NCI-H748 (cell line): ENCODE data around the gene TMEM43.
A peak's percentile ranks its signal among the peaks of the same experiment; 100 is the strongest.
"Not testable (repeated sequence)": the region's sequence is repeated elsewhere in the genome, so short reads cannot be mapped to it uniquely, and the experiment has no call there.

ENCODE experiments used
- DNase-seq: peaks from one replicate; lab custom pipeline; 2025; ENCODE audit not compliant: unreplicated experiment; lab: John Stamatoyannopoulos, UW

The TMEM43 gene, protein sequence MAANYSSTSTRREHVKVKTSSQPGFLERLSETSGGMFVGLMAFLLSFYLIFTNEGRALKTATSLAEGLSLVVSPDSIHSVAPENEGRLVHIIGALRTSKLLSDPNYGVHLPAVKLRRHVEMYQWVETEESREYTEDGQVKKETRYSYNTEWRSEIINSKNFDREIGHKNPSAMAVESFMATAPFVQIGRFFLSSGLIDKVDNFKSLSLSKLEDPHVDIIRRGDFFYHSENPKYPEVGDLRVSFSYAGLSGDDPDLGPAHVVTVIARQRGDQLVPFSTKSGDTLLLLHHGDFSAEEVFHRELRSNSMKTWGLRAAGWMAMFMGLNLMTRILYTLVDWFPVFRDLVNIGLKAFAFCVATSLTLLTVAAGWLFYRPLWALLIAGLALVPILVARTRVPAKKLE

DNA sequence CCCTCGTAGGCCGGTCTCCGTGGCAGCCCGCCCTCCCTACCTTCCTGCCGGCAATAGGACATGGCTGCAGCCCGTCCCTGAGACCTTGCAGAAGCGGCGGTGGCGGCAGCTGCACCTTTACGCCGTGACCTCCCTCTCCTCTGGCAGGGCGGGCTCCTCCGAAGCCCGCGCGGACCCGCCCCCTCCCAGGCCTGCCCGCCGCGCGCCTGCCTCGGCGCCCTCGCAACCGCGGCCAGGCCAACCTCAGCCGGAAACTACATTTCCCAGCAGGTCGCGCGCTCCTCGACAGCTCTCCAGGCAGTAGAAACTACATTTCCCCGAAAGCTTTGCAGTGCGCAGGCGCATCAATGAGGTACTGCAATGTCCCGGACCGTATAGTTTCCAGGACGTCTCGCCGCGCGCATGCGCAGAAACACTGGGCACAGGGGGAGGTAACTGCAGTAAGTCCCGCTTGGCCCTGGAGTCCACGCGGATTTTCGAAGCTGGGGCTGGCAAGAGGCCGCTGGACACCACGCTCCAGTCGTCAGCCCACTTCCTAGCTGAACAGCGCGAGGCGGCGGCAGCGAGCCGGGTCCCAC, at the start of gene TMEM43, which contains the start of gene CHCHD4:
Gene TMEM43 (plus strand): TSS at position 438 of the 578 bp plus-strand sequence. CDS start 142 bp downstream, outside the sequence.
Gene CHCHD4 (minus strand): TSS at position 256 of the 578 bp plus-strand sequence. CDS start 194 bp downstream, at position 62.
- DNase-seq = peak; percentile 97

DNA sequence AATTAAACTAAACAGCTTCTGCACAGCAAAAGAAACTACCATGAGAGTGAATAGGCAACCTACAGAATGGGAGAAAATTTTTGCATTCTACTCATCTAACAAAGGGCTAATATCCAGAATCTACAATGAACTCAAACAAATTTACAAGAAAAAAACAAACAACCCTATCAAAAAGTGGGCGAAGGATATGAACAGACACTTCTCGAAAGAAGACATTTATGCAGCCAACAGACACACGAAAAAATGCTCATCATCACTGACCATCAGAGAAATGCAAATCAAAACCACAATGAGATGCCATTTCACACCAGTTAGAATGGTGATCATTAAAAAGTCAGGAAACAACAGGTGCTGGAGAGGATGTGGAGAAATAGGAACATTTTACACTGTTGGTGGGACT, 49.6 kb upstream of the TMEM43 start:
- not testable (repeated sequence) for DNase-seq

DNA sequence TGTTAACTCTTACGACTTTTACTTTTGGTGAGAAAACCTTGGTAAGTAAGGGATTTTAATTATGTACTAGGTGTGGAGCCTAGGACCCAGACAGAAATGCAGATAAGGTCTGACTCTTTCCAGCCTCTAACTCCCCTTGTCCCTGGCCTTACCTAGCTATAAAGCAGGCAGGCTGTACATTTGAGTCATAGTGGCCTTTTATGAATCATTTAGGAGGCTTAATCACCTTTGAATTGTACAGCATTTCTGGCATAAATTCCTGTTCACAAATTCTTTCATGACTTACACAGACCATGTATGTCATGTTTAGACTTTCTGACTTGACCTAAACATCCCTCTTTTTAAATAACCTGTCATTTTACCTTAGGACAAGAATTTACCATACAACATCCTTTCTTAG, 47.5 kb upstream of the TMEM43 start:
- no peak for DNase-seq

DNA sequence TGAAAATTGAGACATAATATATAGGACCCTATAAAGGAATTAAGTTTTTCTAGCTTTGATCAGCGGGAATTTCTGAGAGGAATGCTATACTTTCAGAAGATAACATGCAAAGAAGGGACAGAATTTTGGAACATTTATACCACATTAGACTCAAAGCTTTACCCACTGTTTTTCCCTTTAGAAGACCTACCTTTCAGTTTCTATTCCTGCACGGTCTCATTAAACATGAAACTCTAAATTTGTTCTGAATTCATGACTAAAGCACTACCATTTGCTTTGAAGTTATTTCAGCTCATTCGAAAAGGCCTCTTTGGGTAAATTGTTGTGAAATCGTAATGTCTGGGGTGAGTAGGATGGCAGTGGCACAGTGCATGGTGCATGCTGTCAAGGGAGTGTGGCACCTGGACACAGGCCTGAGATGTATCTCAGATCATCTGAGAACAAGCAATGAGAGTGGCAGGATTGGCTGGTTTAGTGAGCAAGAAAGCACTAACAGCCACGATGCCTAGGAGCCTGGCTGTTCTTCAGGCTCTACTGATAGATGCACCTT, 42.7 kb upstream of the TMEM43 start:
- DNase-seq = no peak

DNA sequence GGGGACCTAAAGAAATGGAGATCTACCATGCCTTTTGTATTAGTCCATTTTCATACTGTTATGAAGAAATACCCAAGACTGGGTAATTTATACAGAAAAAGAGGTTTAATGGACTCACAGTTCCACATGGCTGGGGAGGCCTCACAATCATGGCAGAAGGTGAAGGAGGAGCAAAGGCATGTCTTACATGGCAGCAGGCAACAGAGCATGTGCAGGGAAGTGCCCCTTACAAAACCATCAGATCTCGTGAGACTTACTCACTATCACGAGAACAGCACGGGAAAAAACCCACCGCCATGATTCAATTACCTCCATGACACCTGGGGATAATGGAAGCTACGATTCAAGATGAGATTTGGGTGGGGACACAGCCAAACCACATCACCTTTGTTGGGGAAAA, 37.4 kb upstream of the TMEM43 start:
- not testable (repeated sequence) for DNase-seq

DNA sequence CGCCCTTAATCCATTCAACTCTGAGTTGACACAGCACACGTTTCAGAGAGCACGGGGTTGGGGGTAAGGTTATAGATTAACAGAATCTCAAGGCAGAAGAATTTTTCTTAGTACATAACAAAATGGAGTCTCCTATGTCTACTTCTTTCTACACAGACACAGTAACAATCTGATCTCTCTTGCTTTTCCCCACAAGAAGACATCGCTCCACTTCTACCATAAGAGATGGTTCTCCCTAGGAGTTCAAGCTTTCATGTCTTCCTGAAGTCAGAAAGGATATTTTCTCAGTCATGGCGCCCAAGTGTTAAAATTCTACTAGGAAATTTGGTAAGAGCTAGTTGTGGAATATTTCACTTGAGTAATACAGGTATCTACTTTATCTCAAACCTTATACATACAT, 32.9 kb upstream of the TMEM43 start:
- not testable (repeated sequence) for DNase-seq

DNA sequence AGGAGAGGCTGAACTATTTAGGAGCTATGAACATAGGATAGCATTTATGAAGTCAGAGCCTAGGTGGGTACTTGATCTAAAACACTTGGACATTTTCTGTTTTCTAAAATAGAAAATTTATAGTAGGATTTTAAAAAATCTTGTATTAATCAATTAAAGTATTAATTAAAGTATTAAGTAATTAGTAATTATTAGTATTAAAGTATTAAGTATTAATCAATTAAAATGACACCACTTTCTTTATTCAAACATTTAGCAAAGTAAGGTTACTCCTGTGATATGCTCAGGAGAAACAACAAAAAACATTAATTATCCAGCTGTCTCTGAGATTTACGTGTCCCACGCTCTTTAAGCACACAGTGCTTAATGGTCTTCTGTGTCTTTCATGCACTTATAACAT, 32.4 kb upstream of the TMEM43 start:
- no peak for DNase-seq

DNA sequence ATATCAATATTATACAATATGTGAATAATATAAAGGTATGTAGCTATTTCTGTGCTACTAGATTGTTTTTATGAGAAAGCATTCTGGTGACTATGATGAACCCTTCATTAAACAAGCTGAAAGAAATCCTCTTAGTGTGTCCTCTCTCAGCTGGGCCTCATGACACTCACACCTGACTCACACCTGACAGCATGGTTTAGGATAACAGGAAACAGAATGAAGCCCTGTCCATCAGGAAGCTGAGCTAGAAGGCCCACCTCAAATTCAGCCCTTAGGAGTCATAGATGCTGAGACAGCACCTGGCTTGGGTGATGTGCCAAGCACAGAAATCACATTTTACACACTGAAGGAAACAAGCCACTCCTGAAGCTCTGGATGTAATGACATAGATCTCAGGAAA, 31.0 kb upstream of the TMEM43 start:
- no peak for DNase-seq

DNA sequence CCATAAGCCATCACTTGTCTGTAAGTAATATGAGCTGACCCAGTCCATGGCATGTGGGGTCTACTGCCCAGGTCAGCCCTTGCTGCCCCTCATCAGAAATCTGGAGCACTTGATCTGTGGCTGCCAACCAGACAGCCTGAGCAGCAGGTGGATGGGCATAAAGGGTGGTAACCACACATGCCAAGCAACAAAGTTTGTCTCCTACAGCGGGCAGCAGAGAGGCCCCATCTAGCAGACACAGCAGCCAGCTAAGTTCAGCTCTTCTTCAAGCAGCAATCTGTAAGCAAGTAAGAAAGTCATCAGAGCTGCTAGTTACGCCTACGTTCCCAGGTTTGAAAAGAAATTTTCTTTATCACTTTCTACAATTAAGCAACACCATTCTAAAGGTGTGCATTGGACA, 28.1 kb upstream of the TMEM43 start:
- no peak for DNase-seq

DNA sequence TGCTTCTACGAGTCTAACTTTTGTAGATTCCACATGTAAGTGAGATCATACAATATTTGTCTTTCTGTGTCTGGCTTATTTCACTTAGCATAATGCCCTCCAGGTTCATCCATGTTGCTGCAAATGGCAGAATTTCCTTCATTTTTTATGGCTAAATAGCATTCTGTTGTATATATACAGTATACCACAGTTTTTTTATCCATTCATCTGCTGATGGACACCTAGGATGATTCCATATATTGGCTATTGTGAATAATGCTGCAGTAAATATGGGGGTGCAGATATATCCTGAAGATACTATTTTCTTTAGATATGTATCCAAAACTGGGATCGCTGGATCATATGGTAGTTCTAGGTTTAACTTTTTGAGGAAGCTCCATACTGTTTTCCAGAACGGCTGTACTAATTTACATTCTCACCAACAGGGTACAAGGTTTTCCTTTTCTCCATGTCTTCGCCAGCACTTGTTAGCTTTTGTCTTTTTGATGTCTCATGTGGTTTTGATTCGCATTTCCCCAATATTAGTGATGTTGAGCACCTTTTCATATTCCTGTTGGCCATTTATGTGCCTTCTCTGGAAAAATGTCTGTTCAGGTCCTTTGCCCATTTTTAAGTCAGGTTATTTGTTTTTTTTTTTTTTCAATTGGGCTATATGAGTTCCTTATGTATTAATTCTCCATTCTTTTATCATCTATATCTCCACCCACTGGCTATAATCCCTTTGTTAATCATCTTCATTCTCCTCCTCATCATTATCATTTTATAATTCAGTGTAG, 27.0 kb upstream of the TMEM43 start:
- no peak for DNase-seq

DNA sequence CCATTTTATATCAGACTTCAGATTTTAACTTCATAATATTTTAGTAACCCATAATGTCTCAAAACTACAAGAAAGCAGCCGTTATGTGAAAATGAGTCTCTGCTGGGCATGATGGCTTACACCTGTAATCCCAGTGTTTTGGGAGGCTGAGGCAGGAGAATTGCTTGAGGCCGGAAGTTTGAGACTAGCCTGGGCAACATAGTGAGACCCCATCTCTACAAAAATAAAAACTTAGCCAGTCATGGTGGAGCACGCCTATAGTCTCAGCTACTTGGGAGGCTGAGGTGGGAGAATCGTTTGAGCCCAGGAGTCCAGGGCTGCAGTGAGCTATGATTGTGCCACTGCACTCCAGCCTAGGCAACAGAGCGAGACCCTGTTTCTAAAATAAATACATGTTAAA, 15.0 kb upstream of the TMEM43 start:
- not testable (repeated sequence) for DNase-seq

DNA sequence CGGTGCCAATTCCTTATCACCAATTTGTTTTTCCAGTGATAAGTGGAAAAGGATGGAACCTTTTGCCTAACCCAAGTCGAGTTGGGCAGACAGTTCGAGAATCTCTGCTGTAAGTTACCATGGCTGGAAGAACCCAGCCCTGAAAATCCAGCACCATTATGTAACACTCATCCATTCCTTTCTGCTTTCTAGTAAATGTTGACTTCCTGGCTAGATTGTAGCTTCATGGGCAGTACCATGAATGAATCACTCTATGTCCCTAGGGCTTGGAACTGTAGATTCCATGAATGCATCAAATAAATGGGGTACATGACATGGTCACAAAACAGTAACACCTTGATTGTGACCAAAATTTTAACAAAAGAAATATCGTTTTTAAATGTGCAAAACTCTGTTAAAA, 14.2 kb upstream of the TMEM43 start:
- DNase-seq = no peak

DNA sequence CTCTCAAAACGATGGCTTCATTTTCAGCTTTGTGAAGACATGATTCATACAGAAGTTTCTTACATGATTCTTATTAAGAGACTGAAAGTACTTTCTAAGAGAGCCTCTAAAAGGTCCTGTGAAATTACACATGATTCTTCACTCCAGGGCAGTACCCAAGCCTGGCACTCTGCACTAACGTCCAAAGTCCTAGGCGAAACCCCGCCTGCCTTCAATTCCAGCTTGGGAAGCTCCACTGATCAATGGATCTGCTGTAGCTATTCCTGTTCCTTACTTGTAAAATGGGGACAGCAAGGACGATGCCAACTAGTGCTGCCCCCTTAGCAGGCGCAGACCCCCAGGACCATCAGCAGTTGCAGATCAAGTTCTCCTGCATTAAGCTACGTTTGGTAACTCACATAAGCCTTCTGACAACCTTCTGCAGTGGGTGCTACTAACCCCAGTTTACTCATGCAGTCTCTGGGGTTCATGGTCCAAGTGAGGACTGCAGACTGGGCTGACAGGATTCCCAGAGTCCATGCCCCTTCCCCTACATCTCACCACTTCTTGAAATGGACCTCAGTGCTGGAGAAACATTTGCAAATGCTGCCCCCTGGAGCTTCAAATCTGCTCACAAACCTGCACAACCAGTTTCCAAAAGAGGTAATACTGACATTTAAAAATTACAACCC, 10.8 kb upstream of the TMEM43 start:
- peak; percentile 18 for DNase-seq

DNA sequence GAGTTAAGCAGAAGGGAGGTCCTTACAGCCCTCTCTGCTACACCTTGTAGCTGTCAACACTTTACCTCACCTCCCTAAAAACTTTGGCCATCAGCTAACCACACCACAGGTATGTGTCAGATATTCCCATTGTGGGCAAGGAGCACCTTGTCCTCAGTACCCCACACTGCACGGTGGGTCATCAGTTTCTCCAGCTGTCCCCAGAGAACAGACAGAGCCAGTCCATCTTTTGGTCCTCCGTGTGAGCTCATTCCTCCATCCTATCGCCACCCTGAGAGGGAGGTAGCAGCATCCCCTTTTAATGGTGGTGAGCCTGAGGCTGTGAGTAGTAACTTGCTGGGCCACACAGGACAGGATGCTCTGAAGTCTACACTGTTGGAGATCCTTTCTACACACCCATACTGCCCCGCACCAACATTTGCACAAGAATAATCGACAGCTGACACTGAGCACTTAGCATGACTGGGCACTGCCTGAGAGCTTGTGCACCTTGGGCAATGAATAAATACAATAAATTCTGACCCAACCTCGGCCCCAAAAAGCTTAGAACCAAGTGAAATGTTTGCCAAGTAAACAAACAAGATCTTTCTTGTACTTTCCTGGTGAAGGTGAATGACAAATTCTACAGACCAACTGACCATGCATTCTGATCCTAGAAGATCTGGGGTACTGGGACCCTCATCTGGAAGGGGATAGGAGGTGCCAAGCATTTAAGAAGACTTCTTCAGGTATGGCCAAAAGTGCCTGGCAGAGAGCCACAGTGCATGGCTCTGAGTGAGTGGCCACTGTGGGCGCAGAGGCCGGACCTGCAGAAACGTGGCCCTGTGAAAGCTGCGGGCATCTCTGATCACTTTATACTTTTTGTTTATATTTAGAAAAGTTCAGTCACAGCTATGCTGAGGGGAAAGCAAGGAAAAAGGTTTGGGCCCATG, 7.1 kb upstream of the TMEM43 start:
- no peak for DNase-seq

DNA sequence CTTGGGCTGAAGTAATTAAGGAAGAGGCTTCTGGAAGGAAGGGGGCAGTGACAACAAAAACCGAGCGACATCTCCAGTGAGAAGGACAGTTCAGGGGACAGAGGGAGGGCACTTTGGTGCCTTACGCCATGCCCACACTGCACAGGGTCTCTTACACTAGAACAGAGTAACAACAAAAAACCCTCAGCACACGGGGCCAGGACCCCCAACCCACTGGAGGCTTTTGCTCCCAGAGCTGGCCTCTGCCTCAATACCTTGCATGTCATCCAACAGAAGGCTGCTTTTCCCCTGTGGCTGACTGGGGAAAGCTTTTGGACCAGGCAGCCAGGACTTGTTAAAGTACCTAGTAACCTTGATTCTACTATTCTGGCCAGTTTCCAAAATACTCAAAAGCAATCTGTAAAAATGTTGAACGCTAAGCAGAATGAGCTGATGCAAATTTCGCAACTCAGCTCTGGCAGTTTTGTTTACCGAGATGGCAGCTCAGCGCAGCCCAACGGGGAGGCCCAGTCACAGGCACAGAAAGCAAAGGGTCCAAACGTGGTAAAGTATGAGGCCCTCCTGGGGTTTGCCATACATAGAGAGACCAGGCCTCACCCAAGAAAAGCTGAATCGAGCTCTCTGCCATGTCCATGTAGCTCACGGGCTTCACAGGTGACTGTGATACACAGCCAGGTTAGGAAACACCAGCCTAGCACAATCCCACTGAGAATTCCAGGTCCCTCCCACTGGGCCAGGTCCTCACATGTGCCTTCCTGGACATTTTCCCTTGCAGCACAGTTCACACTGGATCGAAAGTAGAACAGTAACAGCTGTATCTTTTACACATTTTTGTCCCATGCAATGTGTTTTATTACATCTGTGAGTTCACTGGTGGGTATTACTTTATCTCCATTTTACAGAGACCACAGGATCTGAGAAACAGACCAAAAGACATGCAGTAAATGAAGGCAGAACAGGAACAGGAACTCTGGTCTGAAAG, 6.2 kb upstream of the TMEM43 start:
- no peak for DNase-seq

DNA sequence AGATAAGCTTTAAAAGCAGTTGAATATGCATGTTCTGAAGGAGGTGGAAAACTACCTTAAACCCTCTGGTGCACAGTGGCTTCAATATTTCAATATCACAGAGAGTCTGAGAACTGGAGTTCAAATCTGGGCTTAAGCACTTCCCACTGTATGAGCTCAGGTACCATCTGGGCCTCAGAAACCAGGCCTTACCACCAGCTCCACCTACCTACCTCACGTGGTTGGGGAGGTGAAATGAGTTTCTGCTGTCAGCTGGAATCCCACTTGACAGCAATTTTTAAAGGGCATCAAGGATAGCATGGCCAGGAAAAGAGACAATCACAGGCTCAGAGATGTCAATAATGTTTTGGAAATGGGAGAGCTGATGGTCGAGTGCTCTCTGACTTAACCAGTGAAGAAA, 5.2 kb upstream of the TMEM43 start:
- no peak for DNase-seq

DNA sequence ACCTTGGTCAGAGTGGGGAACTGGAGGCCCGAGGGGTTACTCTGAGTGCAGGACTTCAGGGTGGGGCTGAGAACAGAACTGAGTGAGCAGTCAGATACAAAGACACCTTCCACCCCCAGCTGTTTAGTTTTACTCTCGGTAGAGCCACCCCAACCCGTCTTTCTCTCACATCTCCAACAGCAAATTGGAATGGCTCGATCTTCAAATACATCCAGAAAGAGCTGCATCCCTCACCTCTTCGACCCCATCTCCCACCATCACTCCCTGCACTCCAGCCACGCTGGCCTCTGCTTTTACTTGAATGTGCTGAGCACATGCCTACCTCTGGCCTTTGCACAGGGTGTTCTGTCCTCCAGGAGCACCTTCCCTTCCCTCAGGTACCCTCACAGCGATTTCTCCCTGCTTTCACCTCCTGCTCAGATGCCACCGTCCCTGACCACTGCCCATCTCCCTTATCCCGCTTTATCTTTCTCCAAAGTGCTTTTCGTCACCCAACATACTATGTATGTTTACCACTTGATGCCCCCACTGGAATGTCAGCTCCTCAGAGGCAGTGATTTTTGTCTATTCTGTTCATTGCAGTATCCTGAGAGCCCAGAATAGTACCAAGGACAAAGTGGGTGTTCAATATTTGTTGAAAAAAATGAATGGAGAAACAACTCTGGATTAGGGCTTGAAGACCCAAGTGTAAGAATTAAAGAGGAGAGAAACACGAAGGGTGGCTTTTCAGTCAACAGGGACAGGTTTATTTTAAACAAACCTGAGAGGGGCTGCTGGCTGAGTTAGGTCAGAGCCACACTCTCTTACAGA, 4.5 kb upstream of the TMEM43 start:
- DNase-seq = no peak

DNA sequence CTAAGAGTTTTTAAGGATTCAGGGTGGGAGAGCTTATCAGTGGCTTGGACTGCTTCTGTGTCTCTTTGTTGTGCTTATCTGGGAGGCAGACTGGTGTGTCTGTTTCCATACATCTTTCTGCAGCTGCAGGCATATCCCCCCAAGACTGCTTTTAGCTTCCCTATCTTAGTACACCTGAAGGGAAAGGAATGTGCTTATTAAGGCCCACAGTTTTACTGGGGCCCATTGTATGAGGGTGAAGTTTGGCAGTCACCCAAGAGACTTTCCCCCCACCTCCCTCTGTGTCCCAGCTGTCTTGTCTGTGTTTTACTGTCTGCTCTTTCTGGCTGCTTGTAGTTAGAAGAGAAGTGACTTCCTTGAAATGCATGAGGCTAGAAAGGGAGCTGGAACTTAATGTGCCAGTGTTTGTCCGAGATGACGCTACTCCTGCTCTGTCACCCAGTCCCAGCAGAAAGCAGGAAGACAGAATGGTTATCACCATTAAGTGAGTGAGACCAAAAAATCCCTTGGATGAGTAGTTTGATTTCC, 3.9 kb upstream of the TMEM43 start:
- DNase-seq = not testable (repeated sequence)
